Measurements from ENCODE around the gene FGFR3.

- TF ChIP-seq CTCF (IDR thresholded peaks at IDR 0.05) = no peak
- no peak for TF ChIP-seq POLR2A (IDR thresholded peaks at IDR 0.05)
Observed at GRCh38 chr4:1757836-1758235, 35.3 kb upstream of the FGFR3 start.

Data from Peyer's patch (tissue), 4 donors.